OCI-LY1 (cell line): Measurements from ENCODE around the gene SNCB.

Experiments used
- H2AFZ ChIP-seq: fragments of 200-600 bp; sonication (generic), shearing (Covaris generic); 2 replicates; pipeline ENCODE4 v1.6.0; 2014; ENCODE audit warnings: antibody characterized with exemption, mild to moderate bottlenecking, low read length
- H3F3A ChIP-seq: fragments of 200-600 bp; sonication (generic), shearing (Covaris generic); 2 replicates; pipeline ENCODE4 v1.6.0; 2014; ENCODE audit warnings: mild to moderate bottlenecking, antibody characterized with exemption, low read length, moderate library complexity; ENCODE audit not compliant: insufficient read depth
- H3K27ac ChIP-seq: fragments of 200-600 bp; sonication (generic); 2 replicates; pipeline ENCODE4 v1.5.1; 2014; ENCODE audit warnings: low read length, mixed run types, mild to moderate bottlenecking, low read depth; ENCODE audit not compliant: poor library complexity, severe bottlenecking
- H3K27me3 ChIP-seq: fragments of 200-600 bp; sonication (generic); 2 replicates; pipeline ENCODE4 v1.6.0; 2014; ENCODE audit warnings: antibody characterized with exemption, mild to moderate bottlenecking, low read length, moderate library complexity; ENCODE audit not compliant: insufficient read depth
- H3K36me3 ChIP-seq: fragments of 200-600 bp; sonication (generic); 2 replicates; pipeline ENCODE4 v1.6.1; 2014; ENCODE audit warnings: mild to moderate bottlenecking, antibody characterized with exemption, low read length, moderate library complexity, mixed read lengths; ENCODE audit not compliant: insufficient read depth
- H3K4me1 ChIP-seq: fragments of 200-600 bp; sonication (generic); 2 replicates; pipeline ENCODE4 v1.5.1; 2014; ENCODE audit warnings: mild to moderate bottlenecking, low read length, moderate library complexity; ENCODE audit not compliant: insufficient read depth, severe bottlenecking
- H3K4me2 ChIP-seq: fragments of 200-600 bp; sonication (generic), shearing (Covaris generic); 2 replicates; pipeline ENCODE4 v1.6.1; 2014; ENCODE audit warnings: low read length
- H3K4me3 ChIP-seq: fragments of 200-600 bp; sonication (generic); 2 replicates; pipeline ENCODE4 v1.5.1; 2014; ENCODE audit warnings: low read length, low read depth, mild to moderate bottlenecking, mixed read lengths; ENCODE audit not compliant: poor library complexity, severe bottlenecking
- H3K79me2 ChIP-seq: fragments of 200-600 bp; shearing (Covaris generic); 2 replicates; pipeline ENCODE4 v1.6.1; 2016; ENCODE audit warnings: mixed run types, low read length, mixed read lengths; ENCODE audit not compliant: insufficient read depth
- H3K9ac ChIP-seq: fragments of 200-600 bp; sonication (generic), shearing (Covaris generic); 2 replicates; pipeline ENCODE4 v1.6.1; 2014; ENCODE audit warnings: mild to moderate bottlenecking, low read length, mixed read lengths
- H3K9me2 ChIP-seq: fragments of 200-600 bp; sonication (generic), shearing (Covaris generic); 2 replicates; pipeline ENCODE4 v1.6.1; 2014; ENCODE audit warnings: low read depth, mild to moderate bottlenecking, low read length, mixed read lengths
- H3K9me3 ChIP-seq: fragments of 200-600 bp; shearing (Covaris generic); 2 replicates; pipeline ENCODE4 v1.6.1; 2014; ENCODE audit warnings: low read length, mixed read lengths
- H4K20me1 ChIP-seq: fragments of 200-600 bp; sonication (generic), shearing (Covaris generic); 2 replicates; pipeline ENCODE4 v1.6.0; 2016; ENCODE audit warnings: mild to moderate bottlenecking, low read length; ENCODE audit not compliant: insufficient read depth
- EZH2 ChIP-seq: fragments of 200-600 bp; sonication (generic), shearing (Covaris generic); IDR thresholded peaks from 2 replicates; pipeline ENCODE4 v1.8.0; 2017; ENCODE audit warnings: borderline replicate concordance, mixed run types, mild to moderate bottlenecking, antibody characterized with exemption, low read length, moderate library complexity, mixed read lengths
- TF ChIP-seq, protein P1 (sequence below): fragments of 200-600 bp; sonication (generic), shearing (Covaris generic); IDR thresholded peaks from 2 replicates; pipeline ENCODE4 v1.5.1; 2017; ENCODE audit warnings: mild to moderate bottlenecking, antibody characterized with exemption, low read length, moderate library complexity, mixed read lengths

SNCB gene

DNA sequence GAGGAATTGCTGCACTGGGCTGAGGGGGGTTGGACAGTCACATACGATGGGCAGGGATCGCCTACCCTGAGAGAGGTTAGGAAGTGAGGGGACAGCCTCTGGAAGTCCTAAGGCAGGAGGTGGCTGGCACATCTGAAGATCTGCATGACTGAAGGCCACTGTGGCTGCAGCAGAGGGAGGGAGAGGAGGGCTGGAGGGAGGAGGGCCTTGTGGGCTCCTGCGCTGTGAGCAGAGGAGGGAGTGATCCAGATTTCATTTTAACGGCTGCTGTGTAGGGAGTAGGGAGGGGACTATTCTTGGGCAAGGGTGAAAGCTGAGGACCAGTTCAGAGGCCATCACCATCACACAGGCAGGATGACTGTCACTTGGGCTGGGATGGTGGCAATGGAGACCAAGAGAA, 7.2 kb upstream of the SNCB start:
- H3K4me3 ChIP-seq, result no peak overlapping the region
- H3K36me3 ChIP-seq, result no peaks in the 10 kb centered on the region
- no peak for TF ChIP-seq EZH2
- TF ChIP-seq, protein P1, sequence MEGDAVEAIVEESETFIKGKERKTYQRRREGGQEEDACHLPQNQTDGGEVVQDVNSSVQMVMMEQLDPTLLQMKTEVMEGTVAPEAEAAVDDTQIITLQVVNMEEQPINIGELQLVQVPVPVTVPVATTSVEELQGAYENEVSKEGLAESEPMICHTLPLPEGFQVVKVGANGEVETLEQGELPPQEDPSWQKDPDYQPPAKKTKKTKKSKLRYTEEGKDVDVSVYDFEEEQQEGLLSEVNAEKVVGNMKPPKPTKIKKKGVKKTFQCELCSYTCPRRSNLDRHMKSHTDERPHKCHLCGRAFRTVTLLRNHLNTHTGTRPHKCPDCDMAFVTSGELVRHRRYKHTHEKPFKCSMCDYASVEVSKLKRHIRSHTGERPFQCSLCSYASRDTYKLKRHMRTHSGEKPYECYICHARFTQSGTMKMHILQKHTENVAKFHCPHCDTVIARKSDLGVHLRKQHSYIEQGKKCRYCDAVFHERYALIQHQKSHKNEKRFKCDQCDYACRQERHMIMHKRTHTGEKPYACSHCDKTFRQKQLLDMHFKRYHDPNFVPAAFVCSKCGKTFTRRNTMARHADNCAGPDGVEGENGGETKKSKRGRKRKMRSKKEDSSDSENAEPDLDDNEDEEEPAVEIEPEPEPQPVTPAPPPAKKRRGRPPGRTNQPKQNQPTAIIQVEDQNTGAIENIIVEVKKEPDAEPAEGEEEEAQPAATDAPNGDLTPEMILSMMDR, result no peak
- no peak overlapping the region for H3K4me2 ChIP-seq
- H3K4me1 ChIP-seq, result peaks cover 10% of the 10 kb centered on the region
- H3K79me2 ChIP-seq, result no peaks in the 10 kb centered on the region
- no peak overlapping the region for H2AFZ ChIP-seq
- peaks cover 8% of the 10 kb centered on the region for H3K27me3 ChIP-seq
- no peak overlapping the region for H3K27ac ChIP-seq
- no peaks in the 10 kb centered on the region for H3K9me2 ChIP-seq
- no peaks in the 10 kb centered on the region for H3F3A ChIP-seq
- H3K9me3 ChIP-seq, result no peaks in the 10 kb centered on the region
- H4K20me1 ChIP-seq, result no peaks in the 10 kb centered on the region
- H3K9ac ChIP-seq, result no peak overlapping the region

DNA sequence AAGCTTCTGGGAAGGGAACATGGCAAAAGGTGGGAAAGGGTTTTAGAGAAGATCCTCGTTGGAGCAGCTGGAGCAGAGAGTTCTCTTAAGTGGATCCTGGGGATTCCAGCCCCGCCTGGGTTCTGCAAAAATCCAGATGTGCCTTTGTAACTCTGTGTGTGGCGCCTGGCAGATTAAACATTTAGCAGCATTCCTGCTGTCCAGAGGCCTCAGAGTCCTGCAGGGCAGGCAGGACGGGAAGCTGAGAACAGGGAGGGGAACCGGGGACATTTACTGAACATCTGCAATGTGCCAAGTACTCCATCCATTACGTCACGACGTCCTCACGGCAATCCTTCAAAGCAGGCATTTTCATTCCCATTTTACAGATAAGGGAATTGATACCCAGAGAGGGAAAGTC, 6.1 kb upstream of the SNCB start:
- H3K9ac ChIP-seq, result no peak overlapping the region
- H4K20me1 ChIP-seq, result no peaks in the 10 kb centered on the region
- no peaks in the 10 kb centered on the region for H3K9me3 ChIP-seq
- H3K27ac ChIP-seq, result no peak overlapping the region
- TF ChIP-seq, protein P1, result no peak
- TF ChIP-seq EZH2, result no peak
- H3K79me2 ChIP-seq, result no peaks in the 10 kb centered on the region
- no peak overlapping the region for H3K4me3 ChIP-seq
- H3K4me2 ChIP-seq, result no peak overlapping the region
- no peaks in the 10 kb centered on the region for H3F3A ChIP-seq
- peaks cover 10% of the 10 kb centered on the region for H3K4me1 ChIP-seq
- H2AFZ ChIP-seq, result no peak overlapping the region
- peaks cover 8% of the 10 kb centered on the region for H3K27me3 ChIP-seq
- H3K36me3 ChIP-seq, result no peaks in the 10 kb centered on the region
- no peaks in the 10 kb centered on the region for H3K9me2 ChIP-seq

DNA sequence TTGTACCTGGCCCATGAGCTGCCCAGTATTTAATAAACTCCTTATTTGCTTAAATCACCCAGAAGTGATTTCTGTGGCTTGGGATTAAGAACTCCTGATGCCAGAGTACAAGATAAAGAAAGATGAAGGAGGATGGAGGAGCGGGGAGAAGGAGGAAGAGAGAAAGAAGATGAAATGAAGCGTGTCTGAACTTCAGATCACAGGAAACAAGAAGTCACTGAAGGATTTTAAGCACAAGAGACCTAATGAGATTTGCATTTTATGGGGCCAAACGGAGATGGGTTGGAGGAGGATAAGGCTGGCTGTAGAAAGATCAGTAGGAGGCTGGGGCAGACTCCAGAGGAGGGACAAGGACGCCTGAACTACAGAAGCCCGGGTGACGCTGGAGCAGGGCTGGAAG, 3.3 kb upstream of the SNCB start:
- Histone ChIP-seq H3K9me2 (no peaks in the 10 kb centered on the region), H3K79me2 (no peaks in the 10 kb centered on the region), H3K9ac (no peak overlapping the region; the same call in 1 of the 2 replicates), H3K36me3 (no peaks in the 10 kb centered on the region), H3K4me1 (peaks cover 29% of the 10 kb centered on the region), H3K9me3 (no peaks in the 10 kb centered on the region), H3K27ac (no peak overlapping the region), H3F3A (no peaks in the 10 kb centered on the region), H3K27me3 (peaks cover 12% of the 10 kb centered on the region), H3K4me2 (peak overlapping the region; percentile 29; the same call in 1 of the 2 replicates), H2AFZ (no peak overlapping the region), H4K20me1 (no peaks in the 10 kb centered on the region), H3K4me3 (no peak overlapping the region)
- no peak for TF ChIP-seq EZH2
- TF ChIP-seq, protein P1, result no peak
